Measurements from ENCODE around the gene IGFALS.

The IGFALS gene

GRCh38 chr16:1788095-1788707 lies 5.3 kb downstream of the IGFALS start:
- no peak for DNase-seq

GRCh38 chr16:1787322-1788094 lies 6.0 kb downstream of the IGFALS start:
- no peak for DNase-seq

GRCh38 chr16:1787056-1787321 lies 6.5 kb downstream of the IGFALS start:
- no peak for DNase-seq

- no peak for DNase-seq
Measured at GRCh38 chr16:1786242-1787055, 7.1 kb downstream of the IGFALS start.

- DNase-seq, result no peak
Measured at GRCh38 chr16:1785846-1786170, 7.7 kb downstream of the IGFALS start.

- no peak for DNase-seq
Measured at GRCh38 chr16:1784977-1785845, 8.3 kb downstream of the IGFALS start.

GRCh38 chr16:1782408-1783264 lies 10.9 kb downstream of the IGFALS start, which contains the start of the genes NUBP2 and SPSB3:
TSS of gene NUBP2 (plus strand) at chr16:1782960. CDS start at chr16:1783021, 61 bp downstream.
TSS of gene SPSB3 (minus strand) at chr16:1782571. CDS start at chr16:1781483, 1,088 bp downstream.
- peak; percentile 100 for DNase-seq

GRCh38 chr16:1781758-1782407 lies 11.6 kb downstream of the IGFALS start:
- DNase-seq, result no peak

- no peak for DNase-seq
Measured at GRCh38 chr16:1781254-1781653, 12.3 kb downstream of the IGFALS start.

- no peak for DNase-seq
Measured at GRCh38 chr16:1780677-1781072, 12.8 kb downstream of the IGFALS start.

- no peak for DNase-seq
Measured at GRCh38 chr16:1779741-1780676, 13.5 kb downstream of the IGFALS start.

- no peak for DNase-seq
Measured at GRCh38 chr16:1779234-1779701, 14.2 kb downstream of the IGFALS start.

GRCh38 chr16:1778200-1779179 lies 15.0 kb downstream of the IGFALS start:
- DNase-seq, result no peak

- DNase-seq, result no peak
Measured at GRCh38 chr16:1777375-1778199, 15.9 kb downstream of the IGFALS start.

GRCh38 chr16:1776991-1777374 lies 16.5 kb downstream of the IGFALS start:
- DNase-seq, result no peak

- DNase-seq, result no peak
Measured at GRCh38 chr16:1776672-1776955, 16.9 kb downstream of the IGFALS start.

- DNase-seq, result no peak
Measured at GRCh38 chr16:1775846-1776671, 17.4 kb downstream of the IGFALS start.

Data from NCI-H187 treated with DMSO at 0.1 percent for 48 hours (cell line).